Karpas-422 (cell line): Measurements from ENCODE around the gene SRRM3. TPM values are rescaled to one million over a fixed set of nuclear protein-coding genes. Genes with fewer than 3 reads are reported as not detected.
"Not testable (repeated sequence)": the region's sequence is repeated elsewhere in the genome, so short reads cannot be mapped to it uniquely, and the experiment has no call there.

Source experiments
- DNase-seq: peaks from one replicate; pipeline ENCODE4 v3.0.0-alpha.2; 2015
- H2AFZ ChIP-seq: fragments of 200-600 bp; sonication (generic); 2 replicates; pipeline ENCODE4 v1.6.1; 2014; ENCODE audit warnings: antibody characterized with exemption, low read length, mixed read lengths
- H3K27ac ChIP-seq: fragments of 200-600 bp; sonication (generic); 2 replicates; pipeline ENCODE4 v1.5.1; 2014; ENCODE audit warnings: mild to moderate bottlenecking, low read length, moderate library complexity
- H3K27me3 ChIP-seq: fragments of 200-600 bp; sonication (generic); 2 replicates; pipeline ENCODE4 v1.6.1; 2014; ENCODE audit warnings: low read length, mixed read lengths
- H3K36me3 ChIP-seq: fragments of 200-600 bp; sonication (generic); 2 replicates; pipeline ENCODE4 v1.6.1; 2014; ENCODE audit warnings: low read length, mixed read lengths; ENCODE audit not compliant: insufficient read depth
- H3K4me1 ChIP-seq: fragments of 200-600 bp; sonication (generic); 2 replicates; pipeline ENCODE4 v1.6.1; 2014; ENCODE audit warnings: mild to moderate bottlenecking, low read length, mixed read lengths
- H3K4me2 ChIP-seq: fragments of 200-600 bp; sonication (generic); 2 replicates; pipeline ENCODE4 v1.6.1; 2014; ENCODE audit warnings: low read length, low read depth, mild to moderate bottlenecking; ENCODE audit not compliant: poor library complexity, severe bottlenecking
- H3K4me3 ChIP-seq: fragments of 200-600 bp; sonication (generic); 2 replicates; pipeline ENCODE4 v1.5.1; 2014; ENCODE audit warnings: mild to moderate bottlenecking, antibody characterized with exemption, low read length, mixed read lengths
- H3K79me2 ChIP-seq: fragments of 200-600 bp; sonication (generic); 2 replicates; pipeline ENCODE4 v1.6.1; 2014; ENCODE audit warnings: mild to moderate bottlenecking, low read length, mixed read lengths
- H3K9ac ChIP-seq: fragments of 200-600 bp; sonication (generic); 2 replicates; pipeline ENCODE4 v1.6.0; 2014; ENCODE audit warnings: low read length
- H3K9me2 ChIP-seq: fragments of 200-600 bp; sonication (generic), shearing (Covaris generic); replicated peaks from 2 replicates; pipeline ENCODE4 v1.6.0; 2014; ENCODE audit warnings: mild to moderate bottlenecking, low read length, moderate library complexity; ENCODE audit not compliant: insufficient read depth
- H3K9me3 ChIP-seq: fragments of 300-700, 200-600 bp; sonication (generic); 2 replicates; pipeline ENCODE4 v1.6.1; 2014; ENCODE audit warnings: low read length, mixed read lengths
- H4K20me1 ChIP-seq: fragments of 200-600 bp; sonication (generic); 2 replicates; pipeline ENCODE4 v1.6.1; 2014; ENCODE audit warnings: mild to moderate bottlenecking, antibody characterized with exemption, low read length, low read depth; ENCODE audit not compliant: insufficient read depth
- total RNA-seq: library from RNA; depleted of rRNA; stranded (reverse); fragments of >200 nt; shearing (Covaris generic); gene quantifications from 2 replicates; pipeline ENCODE4 v1.2.3, GENCODE V29; 2014; ENCODE audit warnings: low replicate concordance

Gene SRRM3
- total RNA-seq, 1 experiment from 2014 or later: not detected

GRCh38 chr7:76236224-76236623, 34.5 kb downstream of the SRRM3 start:
- Histone ChIP-seq H3K27me3 (no peaks in the 10 kb centered on the region), H3K36me3 (no peaks in the 10 kb centered on the region), H3K9me3 (no peaks in the 10 kb centered on the region), H3K9ac (no peak overlapping the region), H2AFZ (no peak overlapping the region), H3K4me3 (no peak overlapping the region), H3K4me2 (no peak overlapping the region), H3K79me2 (no peaks in the 10 kb centered on the region), H4K20me1 (no peaks in the 10 kb centered on the region), H3K4me1 (no peaks in the 10 kb centered on the region), H3K9me2 (no peaks in the 10 kb centered on the region), H3K27ac (no peak overlapping the region)
- no peak for DNase-seq

GRCh38 chr7:76238326-76238725, 36.6 kb downstream of the SRRM3 start:
- DNase-seq: no peak
- no peak overlapping the region for H3K4me2 ChIP-seq
- H2AFZ ChIP-seq: no peak overlapping the region
- H3K9me3 ChIP-seq: no peaks in the 10 kb centered on the region
- no peaks in the 10 kb centered on the region for H3K27me3 ChIP-seq
- H3K36me3 ChIP-seq: no peaks in the 10 kb centered on the region
- H3K4me1 ChIP-seq: no peaks in the 10 kb centered on the region
- H3K9me2 ChIP-seq: no peaks in the 10 kb centered on the region
- no peak overlapping the region for H3K27ac ChIP-seq
- H3K4me3 ChIP-seq: no peak overlapping the region
- H3K9ac ChIP-seq: no peak overlapping the region
- H3K79me2 ChIP-seq: no peaks in the 10 kb centered on the region
- H4K20me1 ChIP-seq: no peaks in the 10 kb centered on the region

- DNase-seq: no peak
- Histone ChIP-seq H3K9ac (no peak overlapping the region), H3K4me3 (no peak overlapping the region), H3K36me3 (no peaks in the 10 kb centered on the region), H3K9me3 (no peaks in the 10 kb centered on the region), H3K4me2 (no peak overlapping the region), H3K9me2 (no peaks in the 10 kb centered on the region), H3K79me2 (no peaks in the 10 kb centered on the region), H3K27me3 (no peaks in the 10 kb centered on the region), H2AFZ (no peak overlapping the region), H3K27ac (no peak overlapping the region), H3K4me1 (no peaks in the 10 kb centered on the region), H4K20me1 (no peaks in the 10 kb centered on the region)
Measured at GRCh38 chr7:76241141-76241540, 39.4 kb downstream of the SRRM3 start.

- not testable (repeated sequence) for H2AFZ ChIP-seq, H3K4me2 ChIP-seq, H3K27me3 ChIP-seq, H4K20me1 ChIP-seq, H3K9me3 ChIP-seq, H3K27ac ChIP-seq, H3K9me2 ChIP-seq, H3K79me2 ChIP-seq, H3K4me1 ChIP-seq, H3K9ac ChIP-seq, DNase-seq, H3K4me3 ChIP-seq, H3K36me3 ChIP-seq
Measured at GRCh38 chr7:76242517-76243063, 40.9 kb downstream of the SRRM3 start.

- H2AFZ ChIP-seq: no peak overlapping the region
- H3K9me3 ChIP-seq: no peaks in the 10 kb centered on the region
- no peaks in the 10 kb centered on the region for H3K79me2 ChIP-seq
- no peaks in the 10 kb centered on the region for H3K27me3 ChIP-seq
- H3K27ac ChIP-seq: no peak overlapping the region
- H3K4me2 ChIP-seq: no peak overlapping the region
- no peaks in the 10 kb centered on the region for H4K20me1 ChIP-seq
- H3K4me3 ChIP-seq: no peak overlapping the region
- no peak for DNase-seq
- H3K36me3 ChIP-seq: no peaks in the 10 kb centered on the region
- no peak overlapping the region for H3K9ac ChIP-seq
- H3K9me2 ChIP-seq: no peaks in the 10 kb centered on the region
- no peaks in the 10 kb centered on the region for H3K4me1 ChIP-seq
Measured at GRCh38 chr7:76244781-76245391, 43.2 kb downstream of the SRRM3 start.

GRCh38 chr7:76246804-76247389, 45.2 kb downstream of the SRRM3 start:
- no peak overlapping the region for H3K4me3 ChIP-seq
- H3K27me3 ChIP-seq: no peaks in the 10 kb centered on the region
- no peak overlapping the region for H2AFZ ChIP-seq
- no peaks in the 10 kb centered on the region for H3K36me3 ChIP-seq
- no peaks in the 10 kb centered on the region for H4K20me1 ChIP-seq
- no peaks in the 10 kb centered on the region for H3K4me1 ChIP-seq
- no peaks in the 10 kb centered on the region for H3K79me2 ChIP-seq
- no peaks in the 10 kb centered on the region for H3K9me2 ChIP-seq
- H3K9me3 ChIP-seq: no peaks in the 10 kb centered on the region
- no peak overlapping the region for H3K9ac ChIP-seq
- H3K4me2 ChIP-seq: no peak overlapping the region
- no peak overlapping the region for H3K27ac ChIP-seq
- DNase-seq: no peak

GRCh38 chr7:76247938-76248337, 46.2 kb downstream of the SRRM3 start:
- no peak overlapping the region for H3K4me2 ChIP-seq
- no peak overlapping the region for H3K4me3 ChIP-seq
- no peak overlapping the region for H3K9ac ChIP-seq
- no peak for DNase-seq
- H3K4me1 ChIP-seq: no peaks in the 10 kb centered on the region
- H3K79me2 ChIP-seq: no peaks in the 10 kb centered on the region
- H3K36me3 ChIP-seq: no peaks in the 10 kb centered on the region
- H3K27ac ChIP-seq: no peak overlapping the region
- no peaks in the 10 kb centered on the region for H3K9me3 ChIP-seq
- no peak overlapping the region for H2AFZ ChIP-seq
- H4K20me1 ChIP-seq: no peaks in the 10 kb centered on the region
- H3K9me2 ChIP-seq: no peaks in the 10 kb centered on the region
- H3K27me3 ChIP-seq: no peaks in the 10 kb centered on the region

- no peaks in the 10 kb centered on the region for H3K4me1 ChIP-seq
- H3K4me2 ChIP-seq: no peak overlapping the region
- DNase-seq: no peak
- no peaks in the 10 kb centered on the region for H3K9me2 ChIP-seq
- no peaks in the 10 kb centered on the region for H3K79me2 ChIP-seq
- H3K4me3 ChIP-seq: no peak overlapping the region
- H3K9me3 ChIP-seq: no peaks in the 10 kb centered on the region
- no peaks in the 10 kb centered on the region for H3K36me3 ChIP-seq
- no peak overlapping the region for H3K9ac ChIP-seq
- H2AFZ ChIP-seq: no peak overlapping the region
- H3K27ac ChIP-seq: no peak overlapping the region
- H3K27me3 ChIP-seq: no peaks in the 10 kb centered on the region
- H4K20me1 ChIP-seq: no peaks in the 10 kb centered on the region
Measured at GRCh38 chr7:76252021-76252420, 50.3 kb downstream of the SRRM3 start.
